Measurements from ENCODE around the gene DLL3.

DLL3 gene

DNA sequence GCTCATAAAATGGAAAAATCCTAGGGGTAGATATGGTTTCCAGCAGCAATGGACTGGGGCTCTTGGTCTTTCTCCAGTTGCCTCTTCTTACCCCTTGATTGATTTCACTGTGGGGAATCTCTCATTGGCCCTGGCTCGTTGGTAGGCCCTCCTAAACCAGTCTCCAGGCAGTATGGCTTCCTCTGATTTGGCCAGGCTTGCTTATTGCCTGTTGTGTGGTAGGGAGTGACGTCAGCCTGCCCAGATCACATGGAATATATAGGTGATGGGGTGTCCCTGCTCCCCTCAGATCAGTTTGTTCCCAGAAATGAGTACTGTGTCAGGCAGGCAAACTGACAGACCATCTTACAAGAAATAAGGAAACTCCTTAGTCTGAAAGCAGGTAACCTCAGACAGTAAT is 10.5 kb downstream of the DLL3 start:
- H3K4me3 ChIP-seq (ENCODE audit: low read depth, low read length), result no peak overlapping the region
- no peak for DNase-seq (ENCODE audit: low read depth)

DNA sequence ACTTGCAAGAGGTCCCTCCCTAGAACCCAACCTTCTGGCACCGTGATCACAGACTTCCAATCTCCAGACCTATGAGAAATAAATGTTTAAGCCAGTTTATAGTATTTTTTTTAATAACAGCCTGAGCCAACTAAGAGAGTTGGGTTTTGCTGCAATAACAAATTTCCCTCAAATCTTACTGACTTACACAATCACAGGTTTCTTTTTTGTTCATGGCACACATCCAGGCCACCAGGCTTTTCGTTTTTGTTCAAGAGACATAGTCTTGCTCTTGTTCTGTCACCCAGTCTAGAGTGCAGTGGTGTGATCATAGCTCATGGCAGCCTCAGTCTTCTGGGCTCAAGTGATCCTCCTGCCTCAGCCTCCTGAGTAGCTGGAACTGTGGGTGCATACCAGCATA is 14.2 kb downstream of the DLL3 start:
- DNase-seq (ENCODE audit: low read depth), result no peak
- H3K4me3 ChIP-seq (ENCODE audit: low read depth, low read length), result no peak overlapping the region

DNA sequence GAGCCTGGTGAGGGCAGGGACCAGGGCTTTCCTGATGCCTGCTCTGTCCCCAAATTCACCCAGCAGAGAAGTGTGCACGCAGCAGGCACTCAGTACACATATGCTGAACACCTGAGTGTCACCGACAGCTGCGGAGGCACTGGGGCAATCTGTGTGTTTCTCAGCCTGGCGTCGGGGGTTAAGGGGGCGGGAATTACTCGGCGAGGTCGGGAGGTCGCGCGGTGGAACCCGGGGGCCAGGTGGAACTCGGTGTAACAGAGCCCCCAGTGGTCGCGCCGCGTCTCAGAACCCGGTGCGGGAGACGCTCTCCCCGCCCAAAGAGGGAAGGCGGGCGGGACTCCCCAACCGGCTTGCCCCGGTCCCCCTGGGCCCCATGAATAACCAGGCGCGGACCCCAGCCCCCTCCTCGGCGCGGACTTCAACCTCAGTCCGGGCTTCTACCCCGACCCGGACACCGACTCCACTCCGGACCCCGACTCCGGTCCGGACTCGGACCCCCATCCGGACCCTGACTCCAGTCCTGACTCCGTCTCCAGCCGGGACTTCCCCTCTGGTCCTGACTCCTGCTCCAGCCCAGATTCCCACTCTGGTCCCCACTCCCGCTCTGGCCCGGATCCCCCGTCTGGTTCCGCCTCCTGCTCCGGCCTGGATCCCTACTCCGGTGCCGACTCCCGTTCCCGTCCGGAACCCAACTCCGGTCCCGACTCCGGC is 16.2 kb downstream of the DLL3 start, which contains the start of gene SELENOV:
TSS of gene SELENOV (plus strand) at position 300 of the 711 bp plus-strand sequence. CDS start at position 374, 74 bp downstream.
- DNase-seq (ENCODE audit: low read depth), result no peak
- peak within 1 kb of the TSS; percentile 13 for H3K4me3 ChIP-seq (ENCODE audit: low read depth, low read length)

DNA sequence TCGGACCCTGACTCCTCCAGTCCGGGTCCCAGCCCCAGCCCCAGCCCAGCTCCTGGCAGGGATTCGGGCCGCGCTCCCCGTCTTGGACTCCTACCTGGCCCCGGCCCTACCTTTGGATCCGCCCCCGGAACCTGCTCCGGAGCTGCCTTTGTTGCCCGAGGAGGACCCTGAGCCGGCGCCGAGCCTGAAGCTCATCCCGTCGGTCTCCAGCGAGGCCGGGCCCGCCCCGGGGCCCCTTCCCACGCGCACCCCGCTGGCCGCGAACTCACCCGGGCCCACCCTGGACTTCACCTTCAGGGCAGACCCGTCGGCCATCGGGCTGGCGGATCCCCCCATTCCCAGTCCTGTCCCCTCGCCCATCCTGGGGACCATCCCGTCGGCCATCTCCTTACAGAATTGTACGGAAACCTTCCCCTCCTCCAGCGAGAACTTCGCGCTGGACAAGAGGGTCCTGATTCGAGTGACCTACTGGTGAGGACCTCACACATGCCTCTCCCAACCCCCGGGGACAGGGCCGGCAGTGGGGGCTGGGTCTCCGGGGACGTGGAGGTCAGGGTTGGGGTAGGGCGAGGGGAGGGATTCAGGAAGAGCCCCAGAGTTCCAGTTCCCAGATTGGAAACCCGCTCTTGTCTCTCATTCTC is 16.9 kb downstream of the DLL3 start:
- no peak for DNase-seq (ENCODE audit: low read depth)
- H3K4me3 ChIP-seq (ENCODE audit: low read depth, low read length), result peak overlapping the region; percentile 13

DNA sequence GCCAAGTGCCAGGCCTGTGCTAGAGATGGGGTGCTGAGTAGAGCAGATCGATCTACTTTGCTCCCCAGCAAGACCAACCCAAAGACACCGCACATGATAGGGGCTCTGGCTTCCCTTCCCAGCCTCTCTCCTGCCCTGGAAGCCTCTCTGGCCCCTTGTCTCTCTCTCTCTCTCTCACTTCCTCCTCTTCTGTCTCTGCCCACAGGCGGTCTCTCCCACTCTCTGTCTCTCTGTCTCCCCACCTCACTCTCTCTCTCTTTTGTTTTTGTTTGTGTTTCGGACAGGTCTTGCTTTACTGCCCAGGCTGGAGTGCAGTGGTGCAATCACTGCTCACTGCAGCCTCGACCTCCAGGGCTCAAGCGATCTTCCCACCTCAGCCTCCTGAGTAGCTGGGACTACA is 17.5 kb downstream of the DLL3 start:
- no peak for DNase-seq (ENCODE audit: low read depth)
- no peak overlapping the region for H3K4me3 ChIP-seq (ENCODE audit: low read depth, low read length)

DNA sequence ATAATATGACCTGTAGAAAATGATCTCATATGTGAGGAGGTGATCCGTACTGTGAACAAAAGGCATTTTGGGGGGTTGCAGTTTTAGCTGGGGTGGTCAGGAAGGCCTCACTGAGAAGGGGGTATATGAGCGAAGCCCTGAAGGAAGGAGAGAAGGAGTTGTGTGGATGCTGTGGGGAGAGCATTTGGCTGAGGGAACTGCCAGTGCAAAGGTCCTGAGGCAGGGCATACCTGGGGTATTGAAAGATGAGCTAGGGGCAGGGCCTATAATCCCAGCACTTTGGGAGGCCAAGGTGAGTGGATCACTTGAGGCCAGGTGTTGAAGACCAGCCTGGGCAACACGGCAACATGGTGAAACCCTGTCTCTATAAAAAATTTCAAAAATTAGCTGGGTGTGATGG is 18.7 kb downstream of the DLL3 start:
- no peak for DNase-seq (ENCODE audit: low read depth)
- H3K4me3 ChIP-seq (ENCODE audit: low read depth, low read length), result no peak overlapping the region

DNA sequence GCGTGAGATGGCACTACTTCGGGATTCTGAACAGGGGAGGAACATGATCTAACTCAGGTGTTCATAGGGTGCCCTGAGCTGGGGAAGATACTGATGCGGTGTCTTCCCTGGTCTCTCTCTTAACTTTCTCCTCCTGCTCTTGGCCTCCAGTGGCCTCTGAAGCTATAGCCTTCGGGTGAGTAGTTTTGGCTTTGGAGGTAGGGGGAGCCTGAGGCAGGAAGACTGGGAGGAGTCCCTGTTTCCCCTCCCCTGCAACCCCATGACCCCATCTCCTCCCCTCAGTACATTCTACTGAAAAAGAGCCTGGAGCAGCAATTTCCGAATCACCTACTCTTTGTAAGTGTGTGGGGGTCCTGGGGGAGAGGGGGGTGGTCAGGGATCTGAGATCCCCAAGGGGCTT is 19.7 kb downstream of the DLL3 start:
- H3K4me3 ChIP-seq (ENCODE audit: low read depth, low read length), result no peak overlapping the region

DNA sequence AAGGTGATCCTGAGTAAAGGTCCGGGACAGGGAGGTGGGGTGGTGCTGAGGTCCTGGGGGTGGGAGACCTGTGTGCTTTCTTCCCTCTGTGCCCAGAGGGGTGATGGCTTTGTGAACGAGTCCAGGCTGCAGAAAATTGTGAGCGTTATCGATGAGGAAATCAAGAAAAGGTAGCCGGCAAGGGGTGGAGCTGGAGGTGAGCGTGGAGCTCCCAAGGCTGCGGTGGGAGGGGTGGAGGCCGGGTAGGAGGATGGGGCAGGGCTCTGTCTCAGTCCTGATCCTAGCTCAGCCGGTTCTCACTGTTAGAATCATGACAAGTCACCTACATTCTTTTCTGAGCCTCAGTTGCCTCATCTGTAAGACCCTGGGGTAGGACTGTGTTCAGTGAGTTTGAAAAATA is 20.2 kb downstream of the DLL3 start:
- no peak overlapping the region for H3K4me3 ChIP-seq (ENCODE audit: low read depth, low read length)
- no peak for DNase-seq (ENCODE audit: low read depth)

More for the DNA sequence above, 19.7 kb downstream of the DLL3 start:
- no peak for DNase-seq (ENCODE audit: low read depth)

DNA sequence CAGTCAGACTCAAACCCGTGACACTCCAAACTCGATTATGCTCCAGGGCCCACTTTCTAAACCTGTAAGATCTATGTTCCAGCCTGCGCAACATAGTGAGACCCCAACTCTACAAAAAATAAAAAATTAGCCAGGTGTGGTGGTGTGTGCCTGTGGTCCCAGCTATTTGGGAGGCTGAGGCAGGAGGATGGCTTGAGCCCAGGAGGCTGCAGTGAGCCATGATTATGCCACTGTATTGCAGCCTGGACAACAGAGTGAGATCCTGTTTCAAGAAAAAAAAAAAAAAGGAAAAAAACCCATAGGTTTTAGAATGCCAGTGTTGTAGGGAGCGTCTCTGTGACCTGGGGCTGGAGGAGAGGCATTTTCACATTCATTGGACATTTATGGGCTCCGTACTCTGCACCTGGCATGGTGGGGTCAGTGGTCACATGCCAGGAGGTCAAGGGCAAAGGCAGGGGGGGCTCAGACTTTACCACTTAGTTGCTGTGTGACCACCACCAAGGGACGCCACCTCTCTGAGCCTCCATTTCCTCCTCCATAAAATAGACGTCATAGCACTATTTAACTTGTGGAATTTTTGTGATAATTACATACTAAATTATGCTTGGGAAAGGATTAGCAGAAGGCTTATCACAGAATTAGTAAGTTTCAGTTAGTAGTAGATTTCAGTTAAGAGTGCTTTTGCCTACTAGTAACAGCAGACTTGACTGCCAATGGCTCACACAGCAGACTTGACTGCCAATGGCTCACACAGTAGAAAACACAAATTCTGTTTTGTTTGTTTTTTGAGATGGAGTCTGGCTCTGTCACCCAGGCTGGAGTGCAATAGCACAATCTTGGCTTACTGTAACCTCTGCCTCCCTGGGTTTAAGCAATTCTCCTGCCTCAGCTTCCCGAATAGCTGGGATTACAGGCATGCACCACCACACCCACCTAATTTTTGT is 22.1 kb downstream of the DLL3 start:
- DNase-seq (ENCODE audit: low read depth), result no peak

DNA sequence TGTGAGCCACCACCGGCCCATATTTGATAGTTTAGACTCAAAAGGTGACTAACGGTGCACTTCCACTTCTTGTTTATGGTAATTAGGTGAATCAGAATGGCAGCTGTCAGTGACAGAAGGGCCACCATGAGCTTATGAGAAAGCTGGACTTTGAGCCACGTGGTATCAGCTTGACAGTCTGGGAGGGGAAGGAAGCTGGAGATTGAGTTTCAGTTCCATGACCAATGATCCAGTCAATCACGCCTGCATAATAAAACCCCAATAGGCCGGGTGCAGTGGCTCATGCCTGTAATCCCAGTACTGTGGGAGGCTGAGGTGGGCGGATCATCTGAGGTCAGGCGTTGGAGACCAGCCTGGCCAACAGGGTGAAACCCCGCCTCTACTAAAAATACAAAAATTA is 25.7 kb downstream of the DLL3 start:
- no peak overlapping the region for H3K4me3 ChIP-seq (ENCODE audit: low read depth, low read length)
- no peak for DNase-seq (ENCODE audit: low read depth)

More for the DNA sequence above, 22.1 kb downstream of the DLL3 start:
- no peak overlapping the region for H3K4me3 ChIP-seq (ENCODE audit: low read depth, low read length)

DNA sequence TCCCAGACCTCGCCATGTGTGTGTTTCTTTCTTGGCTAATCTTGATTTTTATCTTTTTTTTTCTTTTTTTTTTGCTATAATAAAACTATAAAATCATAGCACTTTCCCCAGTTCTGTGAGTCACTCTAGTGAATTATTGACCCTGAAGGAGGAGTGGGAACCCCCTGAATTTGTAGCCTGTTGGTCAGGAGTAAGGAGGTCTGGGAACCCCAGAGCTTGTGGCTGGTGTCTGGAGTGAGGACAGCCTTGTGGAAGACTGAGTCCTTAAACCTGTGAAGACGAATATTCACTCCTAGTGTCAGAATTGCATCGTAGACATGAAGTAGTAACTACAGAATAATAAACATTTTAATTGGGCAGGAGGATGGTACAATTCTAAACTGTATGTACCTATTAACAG is 26.5 kb downstream of the DLL3 start:
- no peak for DNase-seq (ENCODE audit: low read depth)
- H3K4me3 ChIP-seq (ENCODE audit: low read depth, low read length), result no peak overlapping the region

DNA sequence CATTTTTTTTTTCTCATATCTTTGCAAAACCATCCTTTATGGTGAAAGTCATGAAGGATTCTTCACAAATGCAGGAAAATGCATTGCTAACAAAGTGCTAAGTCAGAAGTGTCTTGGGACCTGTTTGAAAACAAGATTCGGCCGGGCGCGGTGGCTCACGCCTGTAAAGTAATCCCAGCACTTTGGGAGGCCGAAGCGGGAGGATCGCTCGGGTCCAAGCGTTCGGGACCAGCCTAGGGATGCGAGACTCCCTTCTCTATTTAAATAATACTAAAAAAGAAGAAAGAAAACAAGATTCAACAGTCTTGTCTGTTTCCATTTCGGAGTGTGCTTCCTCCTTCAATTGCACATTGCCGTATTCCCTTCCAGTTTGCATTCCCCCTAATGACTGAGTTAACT is 33.1 kb downstream of the DLL3 start:
- no peak for DNase-seq (ENCODE audit: low read depth)
- H3K4me3 ChIP-seq (ENCODE audit: low read depth, low read length), result peak overlapping the region; percentile 92

DNA sequence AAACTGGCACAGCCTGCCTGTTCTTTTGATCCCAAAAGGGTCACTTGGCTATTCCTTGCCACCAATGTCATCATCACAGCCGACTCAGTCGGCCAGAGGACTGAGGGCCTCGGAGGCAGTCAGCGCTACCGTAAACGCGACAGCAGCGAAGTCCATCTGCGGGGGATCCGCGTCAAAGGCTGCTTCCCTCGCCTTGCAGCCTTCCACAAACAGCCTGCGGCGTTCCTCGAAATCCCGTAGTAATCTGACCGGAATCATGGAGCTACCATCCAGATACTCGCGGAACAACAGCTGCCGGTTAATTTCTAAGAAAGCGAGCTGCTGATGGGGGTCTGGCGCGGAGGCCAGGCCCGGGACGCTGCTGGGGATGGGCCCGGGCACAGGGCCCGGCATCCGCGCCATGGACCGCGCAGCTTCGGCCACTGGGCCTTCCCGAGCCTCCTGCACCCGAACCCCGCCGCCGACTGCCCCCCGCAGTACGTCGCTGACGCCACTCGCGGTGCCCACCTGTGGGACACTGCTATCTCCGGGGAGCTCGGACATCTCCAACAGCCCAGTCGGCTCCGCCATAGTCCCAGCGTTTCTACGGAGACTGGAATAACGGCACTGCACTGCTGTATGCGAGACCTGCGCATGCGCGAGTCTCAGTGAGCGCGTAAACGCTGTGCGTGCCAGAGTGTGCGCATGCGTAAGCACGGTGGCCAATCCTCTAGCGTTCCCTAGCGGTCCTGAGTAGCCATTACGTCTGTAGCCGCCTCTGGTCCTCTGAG is 33.7 kb downstream of the DLL3 start, which contains the start of gene EID2B:
TSS of gene EID2B (minus strand) at position 620 of the 770 bp plus-strand sequence. CDS start at position 570, 50 bp downstream.
- peak within 1 kb of the TSS; percentile 92 for H3K4me3 ChIP-seq (ENCODE audit: low read depth, low read length)
- peak; percentile 75 for DNase-seq (ENCODE audit: low read depth)

DNA sequence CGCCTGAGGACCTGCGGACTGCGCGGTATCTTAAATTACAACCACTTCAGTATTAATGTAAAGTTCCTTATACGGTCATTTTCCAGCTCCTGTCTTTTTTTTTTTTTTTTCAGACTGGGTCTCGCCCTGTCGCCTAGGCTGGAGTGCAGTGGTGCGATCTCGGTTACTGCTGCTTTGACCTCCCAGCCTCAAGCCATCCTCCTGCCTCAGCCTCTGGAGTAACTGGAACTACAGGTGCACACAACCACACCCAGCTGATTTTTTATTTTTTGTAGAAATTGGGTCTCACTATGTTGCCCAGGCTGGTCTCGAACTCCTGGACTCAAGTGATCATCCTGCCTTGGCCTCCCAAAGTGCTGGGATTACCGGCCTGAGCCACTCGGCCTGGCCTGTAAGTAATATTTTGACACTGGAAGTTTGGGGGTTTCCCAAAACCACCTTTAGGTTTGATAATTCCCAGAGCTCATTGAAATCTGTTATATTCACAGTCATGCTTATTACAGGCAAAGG is 34.3 kb downstream of the DLL3 start:
- no peak overlapping the region for H3K4me3 ChIP-seq (ENCODE audit: low read depth, low read length)
- DNase-seq (ENCODE audit: low read depth), result no peak

DNA sequence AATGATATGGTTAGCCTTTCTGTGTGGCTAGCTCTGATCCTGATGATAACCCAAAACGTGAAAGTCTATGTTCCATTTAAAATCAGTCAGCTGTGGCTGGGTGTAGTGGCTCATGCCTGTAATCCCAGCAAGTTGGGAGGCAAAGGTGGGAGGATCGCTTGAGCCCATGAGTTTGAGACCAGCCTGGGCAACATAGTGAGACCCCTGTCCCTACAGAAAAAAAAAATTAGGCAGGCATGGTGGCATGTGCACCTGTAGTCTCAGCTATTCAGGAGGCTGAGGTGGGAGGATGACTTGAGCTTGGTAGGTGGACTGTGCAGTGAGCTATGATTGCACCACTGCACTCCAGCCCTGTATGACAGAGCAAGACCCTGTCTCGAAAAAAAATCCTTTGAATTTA is 35.0 kb downstream of the DLL3 start:
- no peak for DNase-seq (ENCODE audit: low read depth)
- H3K4me3 ChIP-seq (ENCODE audit: low read depth, low read length), result no peak overlapping the region

DNA sequence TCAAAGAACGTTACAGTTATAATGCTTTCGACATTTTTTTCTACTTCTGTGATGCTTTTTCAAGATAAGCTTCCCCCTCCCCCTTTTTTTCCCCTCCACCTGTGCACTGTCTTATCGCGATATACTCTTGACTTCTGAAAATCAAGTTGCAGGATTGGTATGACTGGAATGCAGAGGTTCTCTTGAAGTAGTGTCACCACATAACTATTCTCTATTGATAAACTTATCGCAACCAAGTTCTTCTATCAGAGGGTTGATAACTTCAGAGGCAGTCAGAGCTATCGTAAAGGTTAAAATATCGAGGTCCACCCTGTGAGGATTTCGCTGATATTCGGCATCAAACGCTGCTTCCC is 40.4 kb downstream of the DLL3 start:
- H3K4me3 ChIP-seq (ENCODE audit: low read depth, low read length), result peak overlapping the region; percentile 85
- no peak for DNase-seq (ENCODE audit: low read depth)

DNA sequence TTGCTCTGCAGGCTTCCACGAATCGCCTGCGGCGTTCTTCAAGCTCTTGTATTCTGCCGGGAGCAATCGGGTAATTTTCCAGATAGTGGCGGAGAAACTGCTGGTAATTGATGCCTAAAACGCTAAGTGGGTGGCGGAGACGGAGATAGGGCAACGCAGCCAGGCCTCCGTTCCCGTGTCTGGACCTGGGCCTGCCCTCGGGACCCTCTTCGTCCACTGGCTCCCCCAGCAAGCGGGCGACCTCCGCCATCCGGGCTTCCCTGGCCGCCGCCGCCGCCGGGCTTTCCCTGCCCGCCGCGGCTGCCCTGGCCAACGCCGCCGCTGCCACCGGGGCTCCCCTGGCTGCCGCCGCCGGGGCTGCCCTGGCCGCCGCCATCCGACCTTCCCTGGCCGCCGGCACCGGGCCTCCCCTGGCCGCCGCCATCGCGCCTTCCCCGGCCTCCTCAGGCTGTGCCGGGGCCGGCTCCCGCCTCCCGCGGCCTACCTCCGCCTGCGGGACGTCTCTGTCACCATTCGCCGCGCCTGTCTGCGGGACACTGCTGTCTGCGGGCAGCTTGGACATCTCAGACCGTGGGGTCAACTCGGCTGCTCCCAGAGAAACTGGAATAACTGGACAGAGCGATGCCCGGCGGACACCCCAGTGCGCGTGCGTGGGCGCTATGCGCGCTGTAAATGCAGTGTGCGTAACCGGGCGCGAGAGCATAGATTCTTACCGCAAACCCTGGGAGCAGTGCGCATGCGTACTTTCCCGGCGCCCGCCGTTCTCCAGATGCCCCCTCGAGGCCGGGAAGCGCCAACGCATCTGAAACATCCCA is 41.0 kb downstream of the DLL3 start, which contains the start of gene EID2:
TSS of gene EID2 (minus strand) at position 644 of the 815 bp plus-strand sequence. CDS start at position 562, 82 bp downstream.
- peak; percentile 73 for DNase-seq (ENCODE audit: low read depth)
- H3K4me3 ChIP-seq (ENCODE audit: low read depth, low read length), result peak within 1 kb of the TSS; percentile 85

DNA sequence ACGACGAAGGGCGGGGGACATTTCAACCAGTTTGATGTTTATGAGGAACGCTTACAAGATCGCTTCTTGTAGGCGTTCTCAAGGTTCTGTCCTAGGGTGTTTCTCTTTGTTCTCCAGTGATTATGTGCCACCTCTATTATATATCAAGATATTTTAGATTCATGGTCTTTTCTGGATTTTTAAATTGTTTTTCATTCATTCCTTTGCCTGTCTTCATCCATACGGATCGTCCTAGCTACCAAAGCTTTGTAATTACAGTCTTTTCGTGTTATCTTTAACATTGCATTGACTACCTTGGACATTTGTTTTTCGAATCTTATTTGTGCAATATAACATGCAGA is 41.6 kb downstream of the DLL3 start:
- H3K4me3 ChIP-seq (ENCODE audit: low read depth, low read length), result peak overlapping the region; percentile 85

More for the DNA sequence above, 41.6 kb downstream of the DLL3 start:
- DNase-seq (ENCODE audit: low read depth), result no peak

Measured in skeletal muscle cell (primary cell).